ENCODE results near the gene KLHL7.
"Not testable (repeated sequence)": the region's sequence is repeated elsewhere in the genome, so short reads cannot be mapped to it uniquely, and the experiment has no call there.

The KLHL7 gene

DNA sequence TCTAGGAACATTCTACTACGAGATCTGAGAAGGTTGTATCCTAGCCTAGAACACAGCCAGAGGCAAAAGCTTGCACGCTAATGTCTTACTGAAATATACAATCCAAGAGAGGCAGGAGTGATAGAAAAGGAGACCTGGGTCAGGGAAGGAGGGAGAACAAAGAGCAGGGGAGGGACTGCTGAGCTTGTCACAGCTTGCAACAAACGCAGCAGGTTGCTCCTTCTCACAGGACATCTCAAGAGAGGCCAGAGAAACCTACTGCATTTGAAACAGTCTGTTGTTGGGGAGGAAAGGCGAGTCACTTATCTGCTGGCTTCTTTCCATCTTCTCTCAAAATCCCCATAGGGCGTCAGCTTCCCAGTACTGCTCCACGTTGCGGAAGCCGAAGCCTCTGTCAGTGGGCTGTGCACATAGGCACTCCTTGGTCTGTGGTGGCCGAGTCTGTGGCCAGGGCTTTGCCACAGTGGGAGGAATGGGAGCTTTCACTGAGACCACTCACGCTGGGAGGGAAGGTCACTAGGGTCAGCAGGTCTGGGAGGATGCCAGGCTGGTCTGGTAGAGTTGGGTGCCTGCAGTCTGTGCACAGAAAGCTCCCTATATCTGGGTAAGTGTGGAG is 115.2 kb downstream of the KLHL7 start:
- DNase-seq: no peak

GRCh38 chr7:23222439-23223030 is 117.0 kb downstream of the KLHL7 start:
- DNase-seq: no peak

DNA sequence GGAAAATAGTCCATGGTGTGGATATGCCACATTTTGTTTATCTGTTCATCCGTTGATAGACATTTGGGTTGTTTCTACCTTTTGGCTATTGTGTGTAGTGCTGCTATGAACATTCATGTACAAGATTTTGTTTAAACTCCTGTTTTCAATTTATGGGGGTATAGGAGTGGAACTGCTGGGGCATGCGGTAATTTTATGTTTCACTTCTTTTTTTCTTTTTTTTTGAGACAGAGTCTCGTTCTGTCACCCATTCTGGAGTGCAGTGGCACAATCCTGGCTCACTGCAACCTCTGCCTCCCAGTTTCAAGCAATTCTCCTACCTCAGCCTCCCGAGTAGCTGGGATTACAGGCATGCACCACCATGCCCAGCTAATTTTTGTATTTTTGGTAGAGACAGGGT is 118.8 kb downstream of the KLHL7 start:
- DNase-seq: not testable (repeated sequence)

- no peak for DNase-seq
Observed at GRCh38 chr7:23226844-23227450, 121.4 kb downstream of the KLHL7 start.
